Measurements from ENCODE around the gene ARHGAP31. TPM values are rescaled to one million over a fixed set of nuclear protein-coding genes. Genes with fewer than 3 reads are reported as not detected.

ARHGAP31 gene
- total and polyA plus RNA-seq, 10 of the 15 experiments (the other 5 are each of a cell fraction or from before 2014, with no cell fraction given), result 0.97 to 29.8 (median 10.3) TPM

DNA sequence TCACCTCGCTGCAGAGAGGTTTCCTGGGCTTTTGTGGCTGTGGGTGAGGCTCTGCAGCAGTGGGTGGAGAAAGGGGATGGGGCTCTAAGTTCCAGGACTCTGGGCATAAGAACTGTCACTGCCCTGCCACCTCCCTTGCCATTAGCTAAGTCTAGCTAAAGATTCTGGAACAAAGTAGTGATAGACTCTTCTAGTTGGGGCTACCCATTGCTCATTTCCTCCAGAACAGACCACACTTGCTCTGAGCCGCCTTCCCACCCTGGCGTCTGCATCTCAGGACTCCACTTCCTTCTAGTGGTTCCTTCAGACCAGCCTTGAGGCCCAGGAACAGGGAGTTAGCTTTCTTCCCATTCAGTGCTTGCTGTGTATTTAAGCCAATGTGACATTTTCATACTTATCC lies 7.5 kb downstream of the ARHGAP31 start:
- Histone ChIP-seq H3K4me1 (ENCODE audit: control insufficient read depth, insufficient read depth, low read length) (peaks cover 57% of the 10 kb centered on the region), H4K20me1 (ENCODE audit: control insufficient read depth, insufficient read depth) (no peaks in the 10 kb centered on the region), H3K36me3 (ENCODE audit: control insufficient read depth in 2 of 2, insufficient read depth in 2 of 2, low read length in 1 of 2) (peaks cover 0 to 11% of the 10 kb centered on the region in 2 experiments; a peak in 1 of 4 replicates), H3K27ac (ENCODE audit: control insufficient read depth, insufficient read depth) (no peak overlapping the region), H2AFZ (ENCODE audit: control insufficient read depth, low read depth, low read length) (no peak overlapping the region), H3K4me3 (no peak overlapping the region), H3K27me3 (replicated peaks in 1 of 2; ENCODE audit: control insufficient read depth in 2 of 2, insufficient read depth in 2 of 2, low read length in 1 of 2) (no peaks in the 10 kb centered on the region), H3K9ac (ENCODE audit: control insufficient read depth, insufficient read depth, low read length) (no peak overlapping the region), H3K79me2 (ENCODE audit: control insufficient read depth, insufficient read depth, low read length) (peaks cover 76% of the 10 kb centered on the region), H3K4me2 (ENCODE audit: control insufficient read depth, insufficient read depth) (peak overlapping the region; percentile 63), H3K9me3 (replicated peaks; ENCODE audit: control insufficient read depth, insufficient read depth, low read length) (no peaks in the 10 kb centered on the region)
- intact Hi-C loops (cut with micrococcal nuclease; ENCODE audit: unreplicated experiment), result no loop called here
- ATAC-seq (peak; percentile 21), FAIRE-seq (no peak), DNase-seq (ENCODE audit: low read depth, low spot score) (no peak)
- ChIA-PET RAD21 (ENCODE audit: unreplicated experiment) (interaction anchor here (0.9 to 5.1 kb wide), 5 partner anchors 7 to 61 kb away, joined by 3 to 34 read pairs (median 8); partner anchors contain the start of genes ARHGAP31 and B4GALT4), SMC1A (ENCODE audit: uncharacterized antibody, unreplicated experiment) (interaction anchor here (0.7 to 3.3 kb wide), 5 partner anchors 16 to 51 kb away, joined by 3 to 14 read pairs (median 7); no protein-coding TSS in a partner anchor), POLR2A (interaction anchor here (0.6 to 2.1 kb wide), 7 partner anchors 8 to 396 kb away, joined by 3 to 10 read pairs (median 4); partner anchors contain the start of genes B4GALT4 and TMEM39A), CTCF (interaction anchor here (1.2 to 1.9 kb wide), 3 partner anchors 9 to 51 kb away, joined by 3 to 14 read pairs (median 3); no protein-coding TSS in a partner anchor)
- no TSS peak for BruUV-seq (replicated peaks)
- TF ChIP-seq POU2F2 (IDR thresholded peaks at IDR 0.05; ENCODE audit: borderline replicate concordance, low read depth, low read length) (no peak), STAT1 (conservative IDR thresholded peaks at IDR 0.05) (no peak), BCL11A (IDR thresholded peaks at IDR 0.05; ENCODE audit: low read depth, low read length) (no peak), SIN3A (IDR thresholded peaks at IDR 0.05; ENCODE audit: low read depth, low read length) (no peak), CBX3 (IDR thresholded peaks at IDR 0.05; ENCODE audit: borderline replicate concordance, low read depth) (no peak), RAD21 (IDR thresholded peaks at IDR 0.05; ENCODE audit: insufficient read depth, low read depth, low read length) (no peak), NR2C1 (IDR thresholded peaks at IDR 0.05) (no peak), PML (IDR thresholded peaks at IDR 0.05; ENCODE audit: low read length) (no peak)
- TF ChIP-seq, protein P1, sequence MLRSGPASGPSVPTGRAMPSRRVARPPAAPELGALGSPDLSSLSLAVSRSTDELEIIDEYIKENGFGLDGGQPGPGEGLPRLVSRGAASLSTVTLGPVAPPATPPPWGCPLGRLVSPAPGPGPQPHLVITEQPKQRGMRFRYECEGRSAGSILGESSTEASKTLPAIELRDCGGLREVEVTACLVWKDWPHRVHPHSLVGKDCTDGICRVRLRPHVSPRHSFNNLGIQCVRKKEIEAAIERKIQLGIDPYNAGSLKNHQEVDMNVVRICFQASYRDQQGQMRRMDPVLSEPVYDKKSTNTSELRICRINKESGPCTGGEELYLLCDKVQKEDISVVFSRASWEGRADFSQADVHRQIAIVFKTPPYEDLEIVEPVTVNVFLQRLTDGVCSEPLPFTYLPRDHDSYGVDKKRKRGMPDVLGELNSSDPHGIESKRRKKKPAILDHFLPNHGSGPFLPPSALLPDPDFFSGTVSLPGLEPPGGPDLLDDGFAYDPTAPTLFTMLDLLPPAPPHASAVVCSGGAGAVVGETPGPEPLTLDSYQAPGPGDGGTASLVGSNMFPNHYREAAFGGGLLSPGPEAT (IDR thresholded peaks at IDR 0.05; ENCODE audit: low read depth), result no peak
- in situ Hi-C loops (cut with MboI), result no loop called here
- 23% methylated on average over 3 of the region's 3 CpGs for WGBS (ENCODE audit: insufficient coverage, insufficient replicate concordance, low lambda C conversion rate, missing lambda C conversion rate)
